Measurements from ENCODE around the gene FAM25C.
"Not testable (repeated sequence)": the region's sequence is repeated elsewhere in the genome, so short reads cannot be mapped to it uniquely, and the experiment has no call there.

Gene FAM25C

GRCh38 chr10:47968988-47969387 is 30.6 kb downstream of the FAM25C start:
- DNase-seq (ENCODE audit: low read depth, low spot score); CTCF ChIA-PET; POLR2A ChIA-PET; H3K4me3 ChIP-seq (ENCODE audit: low read depth, low read length): not testable (repeated sequence)

DNA sequence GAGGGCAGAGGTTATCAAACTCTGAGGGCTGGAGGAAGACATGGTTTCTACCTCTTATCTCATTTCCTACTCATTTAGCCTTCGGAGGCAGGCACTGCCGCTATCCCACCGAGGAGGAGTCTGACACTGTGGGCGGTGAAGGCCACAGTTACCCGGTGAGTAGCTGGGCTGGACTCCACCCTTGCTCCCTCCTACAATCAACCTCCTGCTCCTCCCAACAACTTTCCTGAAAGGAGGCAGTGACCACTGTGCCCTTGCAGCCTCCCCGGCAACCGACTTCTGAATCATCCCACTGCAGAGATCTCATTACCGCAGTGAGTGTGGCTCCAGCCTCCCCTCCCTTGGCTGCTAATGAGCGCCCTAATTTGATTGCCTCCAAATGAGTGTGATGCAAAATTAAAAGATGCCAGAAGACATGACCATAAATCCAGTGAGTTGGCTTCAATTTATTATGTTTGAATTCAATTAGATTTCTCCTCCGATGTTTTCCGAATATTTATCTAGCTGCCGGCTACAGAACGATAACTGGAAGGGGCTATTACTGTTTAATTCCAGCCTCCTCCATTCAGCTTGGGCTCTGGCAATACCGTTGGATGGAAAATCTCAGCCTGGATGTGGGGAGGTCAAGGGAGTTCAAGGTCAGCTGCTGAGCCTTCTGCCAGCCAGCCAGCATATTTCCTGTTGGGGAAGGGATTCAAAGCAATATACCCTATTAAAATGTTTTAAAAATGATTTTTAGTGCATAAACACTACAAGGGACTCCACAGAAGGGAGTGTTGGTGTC is 35.1 kb downstream of the FAM25C start:
- POLR2A ChIA-PET; DNase-seq (ENCODE audit: low read depth, low spot score); H3K4me3 ChIP-seq (ENCODE audit: low read depth, low read length); CTCF ChIA-PET: not testable (repeated sequence)

- POLR2A ChIA-PET; CTCF ChIA-PET; H3K4me3 ChIP-seq (ENCODE audit: low read depth, low read length); DNase-seq (ENCODE audit: low read depth, low spot score): not testable (repeated sequence)
Observed at GRCh38 chr10:47962785-47963184, 36.8 kb downstream of the FAM25C start.

DNA sequence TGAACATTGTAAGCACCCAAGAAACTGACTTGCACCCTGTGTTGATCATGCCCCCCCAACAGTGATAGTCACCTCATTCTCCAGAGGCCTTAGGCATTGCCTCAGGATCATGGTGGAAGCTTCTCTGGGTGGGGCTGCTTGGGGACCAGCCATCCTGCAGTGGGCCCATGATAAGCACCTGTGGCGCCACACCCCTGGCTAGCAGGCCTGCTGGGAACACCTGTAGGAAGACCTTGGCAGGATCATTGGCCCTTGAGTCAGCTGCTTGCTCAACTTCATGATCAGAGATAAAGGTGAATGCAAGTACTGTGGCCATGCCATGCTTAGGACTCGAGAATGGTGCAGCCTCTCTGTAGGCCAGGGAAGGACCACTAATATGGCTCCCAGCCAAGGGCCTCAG is 38.9 kb downstream of the FAM25C start:
- POLR2A ChIA-PET; CTCF ChIA-PET; DNase-seq (ENCODE audit: low read depth, low spot score); H3K4me3 ChIP-seq (ENCODE audit: low read depth, low read length): not testable (repeated sequence)

GRCh38 chr10:47959677-47960076 is 39.9 kb downstream of the FAM25C start:
- H3K4me3 ChIP-seq (ENCODE audit: low read depth, low read length); DNase-seq (ENCODE audit: low read depth, low spot score); CTCF ChIA-PET; POLR2A ChIA-PET: not testable (repeated sequence)

DNA sequence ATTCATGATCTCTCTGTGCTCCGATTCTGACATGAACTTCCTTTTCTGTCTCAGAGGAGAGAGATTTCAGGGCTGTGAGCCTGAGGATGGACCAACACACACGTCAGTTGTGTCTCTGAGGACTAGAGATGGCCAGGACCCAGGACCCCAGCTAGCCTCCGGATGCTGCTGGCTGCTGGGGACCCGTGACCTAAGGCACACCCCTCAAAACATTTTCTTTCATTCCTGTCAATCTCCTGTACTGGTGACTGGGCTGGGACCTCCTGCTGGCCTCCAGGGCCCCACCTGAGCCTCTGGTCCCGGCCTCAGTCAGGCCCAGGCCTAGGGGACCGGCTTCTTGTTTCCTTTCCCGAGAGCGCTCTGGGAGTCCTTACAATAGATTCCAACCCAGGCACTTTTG is 42.4 kb downstream of the FAM25C start:
- H3K4me3 ChIP-seq (ENCODE audit: low read depth, low read length); POLR2A ChIA-PET; DNase-seq (ENCODE audit: low read depth, low spot score); CTCF ChIA-PET: not testable (repeated sequence)

DNA sequence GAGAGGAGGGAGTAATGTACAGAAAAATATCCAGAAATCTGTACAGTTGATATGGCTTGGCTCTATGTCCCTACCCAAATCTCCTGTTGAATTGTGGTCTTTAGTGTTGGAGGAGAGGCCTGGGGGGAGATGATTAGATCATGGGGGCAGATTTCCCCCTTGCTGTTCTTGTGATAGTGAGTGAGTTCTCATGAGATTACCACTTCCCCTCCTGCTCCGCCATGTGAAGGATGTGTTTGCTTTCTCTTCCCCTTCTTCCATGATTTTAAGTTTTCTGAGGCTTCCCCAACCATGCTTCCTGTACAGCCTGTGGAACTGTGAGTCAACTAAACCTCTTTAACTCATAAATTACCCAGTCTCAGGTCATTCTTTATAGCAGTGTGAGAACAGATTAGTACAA is 52.2 kb downstream of the FAM25C start:
- DNase-seq (ENCODE audit: low read depth, low spot score); POLR2A ChIA-PET; H3K4me3 ChIP-seq (ENCODE audit: low read depth, low read length); CTCF ChIA-PET: not testable (repeated sequence)
